K562 (cell line): Measurements from ENCODE around the gene BAIAP2. TPM values are rescaled to one million over a fixed set of nuclear protein-coding genes. Genes with fewer than 3 reads are reported as not detected.

Experiments used
- ATAC-seq: fragments of 200-7000 bp; cut with Tn5 transposase; 3 replicates; pipeline ENCODE4 v1.9.1; 2020; ENCODE audit warnings: moderate library complexity
- BruUV-seq: library from RNA; stranded (reverse); fragments of 400-500 nt; replicated peaks from 2 replicates; lab custom pipeline; 2021; lab: Mats Ljungman, UMichigan
- CTCF ChIA-PET: fragments of 300-600 bp; formaldehyde crosslinking; extraction: SDS; loops from one replicate; lab custom pipeline; 2021; ENCODE audit warnings: low intra/inter-chr PET ratio; lab: Yijun Ruan, JAX
- POLR2A ChIA-PET: fragments of 300-600, 350-650 bp; sonication (Branson Sonifier 250); formaldehyde crosslinking; extraction: SDS; loops from one replicate; lab custom pipeline; 2021; ENCODE audit warnings: antibody characterized with exemption, inconsistent platforms; lab: Yijun Ruan, JAX
- DNase-seq, 4 experiments: peaks; one replicate each; pipeline versions ENCODE4 v3.0.0 to v3.0.0-alpha.2; 2011 to 2018; ENCODE audit warnings: low spot score in 3 of 4, mixed read lengths in 3 of 4; ENCODE audit errors: extremely low read depth in 1 of 4
- FAIRE-seq: peaks from 2 replicates; lab custom pipeline; 2011; peaks lifted over from hg19 to GRCh38; lab: Jason Lieb, UNC
- H2AFZ ChIP-seq: 2 replicates; pipeline ENCODE4 v1.6.0; 2011; ENCODE audit warnings: low read depth, low read length, control low read depth, inconsistent platforms
- H3K27ac ChIP-seq: fragments of 200-600 bp; 3 replicates; pipeline ENCODE4 v1.8.0; 2011; ENCODE audit warnings: low read depth, mild to moderate bottlenecking, control low read depth, inconsistent platforms, low read length, moderate library complexity, mixed read lengths; ENCODE audit errors: extremely low read depth
- H3K27me3 ChIP-seq, 2 experiments: fragments of 300-600 bp in 1 of 2; 2 replicates in 1 of 2; 3 replicates in 1 of 2; pipeline versions ENCODE4 v1.6.0 to v1.8.0; 2011; ENCODE audit warnings: inconsistent platforms in 2 of 2, low read length in 2 of 2, mild to moderate bottlenecking in 1 of 2, mixed read lengths in 1 of 2, moderate library complexity in 1 of 2; ENCODE audit not compliant: control insufficient read depth in 2 of 2, insufficient read depth in 2 of 2
- H3K36me3 ChIP-seq: fragments of 300-600 bp; 3 replicates; pipeline ENCODE4 v1.8.0; 2011; ENCODE audit warnings: mild to moderate bottlenecking, low read length, inconsistent platforms; ENCODE audit not compliant: control insufficient read depth, insufficient read depth
- H3K4me1 ChIP-seq, 2 experiments: fragments of 200-600 bp in 1 of 2; replicated peaks in 1 of 2; 2 replicates in 1 of 2; 3 replicates in 1 of 2; pipeline versions ENCODE4 v1.5.1 to v1.8.0; 2011; ENCODE audit warnings: inconsistent platforms in 2 of 2, low read length in 2 of 2, mild to moderate bottlenecking in 1 of 2, mixed read lengths in 1 of 2, moderate library complexity in 1 of 2; ENCODE audit not compliant: control insufficient read depth in 2 of 2, insufficient read depth in 2 of 2
- H3K4me2 ChIP-seq: 2 replicates; pipeline ENCODE4 v1.6.1; 2011; ENCODE audit warnings: low read length, control low read depth, inconsistent platforms, mixed read lengths; ENCODE audit not compliant: insufficient read depth
- H3K4me3 ChIP-seq: fragments of 200-600 bp; sonication (generic), shearing (Covaris generic); 2 replicates; pipeline ENCODE4 v1.5.1; 2016; ENCODE audit warnings: control low read depth, inconsistent platforms
- H3K79me2 ChIP-seq: fragments of 200-600 bp; 3 replicates; pipeline ENCODE4 v1.8.0; 2011; ENCODE audit warnings: low read length, inconsistent platforms; ENCODE audit not compliant: control insufficient read depth, insufficient read depth
- H3K9ac ChIP-seq, 2 experiments: 2 replicates each; pipeline versions ENCODE4 v1.6.0 to v1.6.1; 2011; ENCODE audit warnings: low read depth in 2 of 2, low read length in 2 of 2, control low read depth in 1 of 2, inconsistent platforms in 1 of 2, mild to moderate bottlenecking in 1 of 2, mixed read lengths in 1 of 2; ENCODE audit not compliant: insufficient read depth in 1 of 2
- H3K9me1 ChIP-seq: one replicate; pipeline ENCODE4 v1.6.0; 2011; ENCODE audit warnings: inconsistent platforms, mild to moderate bottlenecking, low read length, moderate library complexity; ENCODE audit not compliant: control insufficient read depth, insufficient read depth
- H3K9me3 ChIP-seq: replicated peaks from 2 replicates; pipeline ENCODE4 v1.5.1; 2011; ENCODE audit warnings: low read depth, low read length, inconsistent platforms; ENCODE audit not compliant: control insufficient read depth, insufficient read depth
- H4K20me1 ChIP-seq: replicated peaks from 2 replicates; pipeline ENCODE4 v1.6.1; 2011; ENCODE audit warnings: low read length, inconsistent platforms, mixed read lengths; ENCODE audit not compliant: control insufficient read depth, insufficient read depth
- E2F4 ChIP-seq: sonication (generic); formaldehyde crosslinking; IDR thresholded peaks from 2 replicates; pipeline ENCODE4 v1.8.0; 2022; ENCODE audit warnings: mild to moderate bottlenecking, low read depth, missing genetic modification reagents
- EWSR1 ChIP-seq: fragments of 450-650 bp; IDR thresholded peaks from 2 replicates; pipeline ENCODE4 v1.6.1; 2018; ENCODE audit warnings: borderline replicate concordance, mild to moderate bottlenecking, low read depth, moderate library complexity; ENCODE audit not compliant: partially characterized antibody
- HMBOX1 ChIP-seq: sonication (generic); IDR thresholded peaks from 2 replicates; pipeline ENCODE4 v1.6.1; 2016
- KLF13 ChIP-seq: fragments of 450-650 bp; IDR thresholded peaks from 2 replicates; pipeline ENCODE4 v1.6.1; 2016; ENCODE audit warnings: missing genetic modification characterization, low read depth, mild to moderate bottlenecking, missing compliant biosample characterization, moderate library complexity, borderline replicate concordance
- NR2C1 ChIP-seq, 2 experiments: fragments of 450-650 bp; IDR thresholded peaks; 2 replicates each; pipeline ENCODE4 v1.6.1; 2017; ENCODE audit warnings: mild to moderate bottlenecking in 2 of 2, antibody characterized with exemption in 1 of 2, inconsistent platforms in 1 of 2, missing compliant biosample characterization in 1 of 2, missing genetic modification characterization in 1 of 2
- PTRF ChIP-seq: fragments of 450-650 bp; IDR thresholded peaks from 2 replicates; pipeline ENCODE4 v1.6.1; 2016; ENCODE audit warnings: mild to moderate bottlenecking, missing genetic modification characterization, missing compliant biosample characterization
- RBFOX2 ChIP-seq: fragments of 200-400 bp; formaldehyde crosslinking; IDR thresholded peaks from 2 replicates; pipeline ENCODE4 v1.6.1; 2017; ENCODE audit warnings: low read depth, mild to moderate bottlenecking, low read length, moderate library complexity
- TEAD1 ChIP-seq, 2 experiments: fragments of 450-650 bp in 1 of 2; sonication (generic) in 1 of 2; formaldehyde crosslinking; IDR thresholded peaks; 2 replicates each; pipeline versions ENCODE4 v1.4.0 to v1.8.0; 2020 to 2022; ENCODE audit warnings: mild to moderate bottlenecking in 2 of 2, missing genetic modification reagents in 1 of 2
- ZNF263 ChIP-seq: sonication (generic); formaldehyde crosslinking; IDR thresholded peaks from 2 replicates; pipeline ENCODE4 v1.8.0; 2022; ENCODE audit warnings: mild to moderate bottlenecking, missing genetic modification reagents, borderline replicate concordance
- ZNF282 ChIP-seq: sonication (generic); formaldehyde crosslinking; IDR thresholded peaks from 2 replicates; pipeline ENCODE4 v1.8.1; 2023; ENCODE audit warnings: missing genetic modification reagents
- ZNF384 ChIP-seq: IDR thresholded peaks from 2 replicates; pipeline ENCODE4 v1.6.1; 2012; ENCODE audit warnings: low read depth, low read length, improper control_type of control experiment
- ZNF398 ChIP-seq: fragments of 250-450 bp; sonication (Bioruptor Pico); IDR thresholded peaks from 2 replicates; pipeline ENCODE4 v1.8.0; 2021; ENCODE audit warnings: moderate library complexity, mild to moderate bottlenecking, inconsistent platforms
- WGBS: fragments of 100-300 bp; shearing (Covaris generic); methylation state at CpG from one replicate; pipeline ENCODE4 v1.1.6; 2016; ENCODE audit warnings: low coverage, mixed read lengths; ENCODE audit not compliant: insufficient coverage; ENCODE audit errors: missing lambda C conversion rate; 5-methylcytosine and 5-hydroxymethylcytosine counted together
- in situ Hi-C: fragments of 300-500 bp; cut with MboI; formaldehyde crosslinking; loops from 4 replicates; pipeline ENCODE4 v1.15.0; 2018; ENCODE audit warnings: inconsistent platforms, mixed read lengths
- intact Hi-C: fragments of 100-400 bp; cut with micrococcal nuclease; formaldehyde crosslinking; loops from 2 replicates; pipeline ENCODE4 v1.14.2; 2022
- polyA plus RNA-seq, 8 experiments: library from polyadenylated mRNA; depleted of rRNA in 4 of 8; stranded (reverse) in 5 of 8; unstranded in 3 of 8; fragments of >200 nt; fragmentation: Nextera tagmentation in 2 of 8; fragmentation: Illumina TruSeq in 1 of 8; extraction: Ambion mirVana in 2 of 8; extraction: Trizol in 1 of 8; gene quantifications; 2 replicates each; pipeline versions ENCODE4 v1.2.1 to v1.2.3, GENCODE V29; 2011 to 2014; ENCODE audit warnings: inconsistent platforms in 1 of 8, missing spikeins in 1 of 8
- total RNA-seq, 7 experiments: library from RNA; depleted of rRNA in 6 of 7; stranded (reverse); fragments of >200 nt in 6 of 7; fragmentation: Illumina TruSeq in 2 of 7; extraction: Trizol in 2 of 7; gene quantifications; 2 replicates each; pipeline versions ENCODE4 v1.2.1 to v1.2.3, GENCODE V29; 2011 to 2021; ENCODE audit warnings: low replicate concordance in 1 of 7
- TF ChIP-seq, protein P1 (sequence below): sonication (generic); formaldehyde crosslinking; IDR thresholded peaks from 2 replicates; pipeline ENCODE4 v1.8.1; 2022; ENCODE audit warnings: missing genetic modification reagents

Gene BAIAP2
- total and polyA plus RNA-seq, 9 of the 15 experiments (the other 6 are each of a cell fraction or from before 2014, with no cell fraction given): 2.3 to 51.6 (median 18.4) TPM

DNA sequence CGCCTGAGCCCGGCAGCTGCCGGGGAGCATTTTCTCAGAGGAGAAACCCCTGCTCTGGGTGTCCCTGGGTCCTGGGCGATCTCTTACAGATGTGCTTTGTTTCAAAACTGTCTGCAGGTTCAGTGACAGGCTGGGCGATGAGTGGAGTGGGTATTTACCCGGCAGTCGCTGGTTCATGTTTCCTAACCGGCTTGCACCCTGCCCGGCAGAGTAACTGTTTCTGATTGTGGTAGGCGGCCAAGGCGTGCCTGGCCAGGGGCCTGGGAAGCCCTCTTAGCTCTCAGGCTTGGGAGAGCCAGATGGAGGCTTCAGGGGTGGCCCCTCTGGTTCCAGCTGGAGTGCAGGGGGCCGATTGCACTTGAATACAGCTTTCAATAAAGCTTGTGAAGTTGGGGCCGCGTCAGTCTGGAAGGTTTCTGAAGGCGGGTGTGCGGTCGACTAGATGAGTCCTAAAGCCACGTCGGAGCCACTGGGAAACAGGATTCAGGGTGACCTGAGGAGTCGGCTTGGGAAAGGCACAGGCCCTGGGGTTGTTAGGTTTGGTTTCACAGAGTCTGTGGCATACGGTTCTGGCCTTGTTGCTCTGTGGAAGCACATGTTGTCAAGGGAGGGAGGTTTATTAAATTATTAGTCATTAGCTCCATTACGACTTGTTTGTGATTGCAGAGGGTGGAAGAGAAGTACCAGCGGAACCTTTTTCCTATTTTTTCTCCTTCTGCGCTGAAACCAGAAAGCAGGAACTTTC lies 1.4 kb downstream of the BAIAP2 start:
- Histone ChIP-seq H2AFZ (no peak overlapping the region), H3K4me3 (peak overlapping the region; percentile 58), H3K36me3 (peaks cover 33% of the 10 kb centered on the region; the same call in 2 of the 3 replicates), H3K27me3 (no peaks in the 10 kb centered on the region), H3K9me1 (peaks cover 5% of the 10 kb centered on the region), H3K9me3 (no peaks in the 10 kb centered on the region), H4K20me1 (peaks cover 39% of the 10 kb centered on the region), H3K4me1 (peaks cover 28 to 83% of the 10 kb centered on the region in 2 experiments), H3K9ac (peak overlapping the region; percentile 27 to 96), H3K27ac (no peak overlapping the region), H3K4me2 (peak overlapping the region; percentile 78), H3K79me2 (peaks cover 65% of the 10 kb centered on the region)
- no peak for DNase-seq
- in situ Hi-C loops (no loop called here), intact Hi-C loops (no loop called here)
- BruUV-seq: no TSS peak
- 80% methylated on average over 19 of the region's 24 CpGs for WGBS
- POLR2A ChIA-PET: interaction anchor here (0.6 to 1.8 kb wide), 9 partner anchors 9 to 59 kb away, joined by 3 to 5 read pairs (median 3); no protein-coding TSS in a partner anchor
- CTCF ChIA-PET: interaction anchor here (1.4 kb wide), 1 partner anchor 48 kb away, joined by 4 read pairs; no protein-coding TSS in a partner anchor
- no peak for ATAC-seq
- FAIRE-seq: peak; percentile 6
- TF ChIP-seq KLF13 (no peak), ZNF282 (no peak), ZNF263 (CRISPR knock-in tag) (0 out of 2 replicates have a peak, but pooled peaks have one; percentile 15), EWSR1 (no peak), E2F4 (CRISPR knock-in tag) (no peak), HMBOX1 (no peak), TEAD1 (CRISPR knock-in tag; IDR thresholded peaks at IDR 0.05) (no peak), PTRF (tag) (no peak), ZNF384 (no peak), NR2C1 (IDR thresholded peaks at IDR 0.05) (no peak), NR2C1 (tag; IDR thresholded peaks at IDR 0.05) (no peak), ZNF398 (no peak), RBFOX2 (peak; percentile 14; the same call in 1 of the 2 replicates)
- TF ChIP-seq, protein P1, sequence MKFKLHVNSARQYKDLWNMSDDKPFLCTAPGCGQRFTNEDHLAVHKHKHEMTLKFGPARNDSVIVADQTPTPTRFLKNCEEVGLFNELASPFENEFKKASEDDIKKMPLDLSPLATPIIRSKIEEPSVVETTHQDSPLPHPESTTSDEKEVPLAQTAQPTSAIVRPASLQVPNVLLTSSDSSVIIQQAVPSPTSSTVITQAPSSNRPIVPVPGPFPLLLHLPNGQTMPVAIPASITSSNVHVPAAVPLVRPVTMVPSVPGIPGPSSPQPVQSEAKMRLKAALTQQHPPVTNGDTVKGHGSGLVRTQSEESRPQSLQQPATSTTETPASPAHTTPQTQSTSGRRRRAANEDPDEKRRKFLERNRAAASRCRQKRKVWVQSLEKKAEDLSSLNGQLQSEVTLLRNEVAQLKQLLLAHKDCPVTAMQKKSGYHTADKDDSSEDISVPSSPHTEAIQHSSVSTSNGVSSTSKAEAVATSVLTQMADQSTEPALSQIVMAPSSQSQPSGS (CRISPR knock-in tag): no peak
